ENCODE results near the gene TM6SF1. TPM values are rescaled to one million over a fixed set of nuclear protein-coding genes. Genes with fewer than 3 reads are reported as not detected.

Gene TM6SF1
- total and polyA plus RNA-seq, 2 donors from 2014 or later: 2.6 to 10.4 TPM

DNA sequence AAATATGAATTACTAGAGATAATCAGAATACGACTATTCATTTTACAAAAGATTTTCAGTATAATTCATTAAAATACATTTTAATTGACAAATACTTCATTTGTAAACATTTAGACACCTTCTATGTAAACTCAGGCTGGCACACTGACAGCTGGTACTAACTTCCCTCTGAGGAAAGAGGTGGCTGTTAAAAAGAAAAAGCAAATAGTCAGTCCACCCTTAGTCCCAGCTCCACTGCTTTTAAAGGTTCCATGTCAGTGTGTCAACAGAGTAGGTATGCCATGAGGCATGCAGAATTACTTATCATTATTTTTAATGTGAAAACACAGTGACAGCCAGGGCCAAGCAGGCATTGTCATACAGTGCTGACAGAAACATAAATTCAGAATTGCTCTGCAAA is 16.1 kb downstream of the TM6SF1 start:
- Histone ChIP-seq H3K9ac (ENCODE audit: low read length in 3 of 3) (no peak overlapping the region), H3K36me3 (ENCODE audit: control insufficient read depth in 2 of 3, insufficient read depth in 3 of 3, low read length in 3 of 3) (no peaks in the 10 kb centered on the region), H3K27me3 (ENCODE audit: control insufficient read depth, insufficient read depth, low read length) (no peaks in the 10 kb centered on the region), H3K27ac (ENCODE audit: low read depth in 2 of 2, low read length in 2 of 2) (no peak overlapping the region), H3K4me1 (ENCODE audit: control insufficient read depth in 2 of 3, insufficient read depth in 2 of 3, low read depth in 1 of 3, low read length in 3 of 3) (no peaks in the 10 kb centered on the region), H3K4me3 (ENCODE audit: low read length in 3 of 3) (no peak overlapping the region), H3K9me3 (ENCODE audit: control insufficient read depth in 2 of 3, insufficient read depth in 1 of 3, low read length in 3 of 3) (no peaks in the 10 kb centered on the region)
- DNase-seq: no peak
- intact Hi-C loops (cut with DNase I): no loop called here
- TF ChIP-seq, protein P1, sequence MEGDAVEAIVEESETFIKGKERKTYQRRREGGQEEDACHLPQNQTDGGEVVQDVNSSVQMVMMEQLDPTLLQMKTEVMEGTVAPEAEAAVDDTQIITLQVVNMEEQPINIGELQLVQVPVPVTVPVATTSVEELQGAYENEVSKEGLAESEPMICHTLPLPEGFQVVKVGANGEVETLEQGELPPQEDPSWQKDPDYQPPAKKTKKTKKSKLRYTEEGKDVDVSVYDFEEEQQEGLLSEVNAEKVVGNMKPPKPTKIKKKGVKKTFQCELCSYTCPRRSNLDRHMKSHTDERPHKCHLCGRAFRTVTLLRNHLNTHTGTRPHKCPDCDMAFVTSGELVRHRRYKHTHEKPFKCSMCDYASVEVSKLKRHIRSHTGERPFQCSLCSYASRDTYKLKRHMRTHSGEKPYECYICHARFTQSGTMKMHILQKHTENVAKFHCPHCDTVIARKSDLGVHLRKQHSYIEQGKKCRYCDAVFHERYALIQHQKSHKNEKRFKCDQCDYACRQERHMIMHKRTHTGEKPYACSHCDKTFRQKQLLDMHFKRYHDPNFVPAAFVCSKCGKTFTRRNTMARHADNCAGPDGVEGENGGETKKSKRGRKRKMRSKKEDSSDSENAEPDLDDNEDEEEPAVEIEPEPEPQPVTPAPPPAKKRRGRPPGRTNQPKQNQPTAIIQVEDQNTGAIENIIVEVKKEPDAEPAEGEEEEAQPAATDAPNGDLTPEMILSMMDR (IDR thresholded peaks at IDR 0.05; ENCODE audit: borderline replicate concordance, extremely low read depth, insufficient read depth): no peak
- no peak for FAIRE-seq

GRCh38 chr15:83127547-83128150 is 20.2 kb downstream of the TM6SF1 start:
- Histone ChIP-seq H3K27me3 (ENCODE audit: control insufficient read depth, insufficient read depth, low read length) (no peaks in the 10 kb centered on the region), H3K9ac (ENCODE audit: low read length in 3 of 3) (no peak overlapping the region), H3K36me3 (ENCODE audit: control insufficient read depth in 2 of 3, insufficient read depth in 3 of 3, low read length in 3 of 3) (no peaks in the 10 kb centered on the region), H3K9me3 (ENCODE audit: control insufficient read depth in 2 of 3, insufficient read depth in 1 of 3, low read length in 3 of 3) (no peaks in the 10 kb centered on the region), H3K4me1 (ENCODE audit: control insufficient read depth in 2 of 3, insufficient read depth in 2 of 3, low read depth in 1 of 3, low read length in 3 of 3) (no peaks in the 10 kb centered on the region), H3K4me3 (ENCODE audit: low read length in 3 of 3) (no peak overlapping the region), H3K27ac (ENCODE audit: low read depth in 2 of 2, low read length in 2 of 2) (no peak overlapping the region)
- FAIRE-seq (no peak), DNase-seq (no peak)
- intact Hi-C loops (cut with DNase I): no loop called here
- TF ChIP-seq, protein P1 (IDR thresholded peaks at IDR 0.05; ENCODE audit: borderline replicate concordance, extremely low read depth, insufficient read depth): no peak

DNA sequence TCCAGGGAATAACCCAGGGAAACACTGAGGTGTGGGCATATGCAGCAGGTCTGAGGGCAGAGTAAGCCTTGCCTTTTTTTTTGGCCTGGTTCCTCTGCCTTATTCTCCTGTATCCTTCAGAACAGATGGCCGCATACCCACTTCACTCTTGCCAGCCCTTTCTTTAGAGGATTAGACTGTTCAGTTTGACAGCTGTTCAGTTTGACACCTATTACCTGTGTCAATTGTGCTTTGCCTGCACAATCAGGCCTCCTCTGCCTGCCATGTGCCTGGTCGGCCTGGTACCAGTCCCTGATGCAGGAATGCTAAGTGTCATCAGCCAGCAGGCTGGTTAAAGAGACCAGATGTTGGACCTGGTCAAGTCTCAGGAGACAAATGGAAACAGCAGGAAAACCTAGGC is 22.3 kb downstream of the TM6SF1 start:
- H3K36me3 ChIP-seq (ENCODE audit: control insufficient read depth in 2 of 3, insufficient read depth in 3 of 3, low read length in 3 of 3): no peaks in the 10 kb centered on the region
- no peaks in the 10 kb centered on the region for H3K9me3 ChIP-seq (ENCODE audit: control insufficient read depth in 2 of 3, insufficient read depth in 1 of 3, low read length in 3 of 3)
- H3K27me3 ChIP-seq (ENCODE audit: control insufficient read depth, insufficient read depth, low read length): no peaks in the 10 kb centered on the region
- no peaks in the 10 kb centered on the region for H3K4me1 ChIP-seq (ENCODE audit: control insufficient read depth in 2 of 3, insufficient read depth in 2 of 3, low read depth in 1 of 3, low read length in 3 of 3)
- TF ChIP-seq, protein P1 (IDR thresholded peaks at IDR 0.05; ENCODE audit: borderline replicate concordance, extremely low read depth, insufficient read depth): no peak
- no peak overlapping the region for H3K4me3 ChIP-seq (ENCODE audit: low read length in 3 of 3)
- intact Hi-C loops (cut with DNase I): no loop called here
- no peak overlapping the region for H3K27ac ChIP-seq (ENCODE audit: low read depth in 2 of 2, low read length in 2 of 2)
- FAIRE-seq (no peak), DNase-seq (no peak)
- no peak overlapping the region for H3K9ac ChIP-seq (ENCODE audit: low read length in 3 of 3)
